Suprapubic skin (tissue), 4 donors: Measurements from ENCODE around the gene GRB14. TPM values are rescaled to one million over a fixed set of nuclear protein-coding genes. Genes with fewer than 3 reads are reported as not detected.

ENCODE experiments used
- DNase-seq, 2 donors: peaks; one replicate each; pipeline ENCODE4 v3.0.0-alpha.2; 2019; ENCODE audit warnings: low spot score in 2 of 2
- H3K27ac ChIP-seq: fragments of 200-600 bp; sonication (generic); one replicate; pipeline ENCODE4 v1.5.1; 2019
- H3K27me3 ChIP-seq: fragments of 200-600 bp; sonication (generic); one replicate; pipeline ENCODE4 v1.5.1; 2019
- H3K36me3 ChIP-seq: fragments of 200-600 bp; sonication (generic); one replicate; pipeline ENCODE4 v1.5.1; 2019
- H3K4me1 ChIP-seq: fragments of 200-600 bp; sonication (generic); one replicate; pipeline ENCODE4 v1.5.1; 2019
- H3K4me3 ChIP-seq: fragments of 200-600 bp; sonication (generic); one replicate; pipeline ENCODE4 v1.5.1; 2019; ENCODE audit warnings: mild to moderate bottlenecking
- H3K9me3 ChIP-seq: fragments of 200-600 bp; sonication (generic); one replicate; pipeline ENCODE4 v1.5.1; 2019
- CTCF ChIP-seq, 2 donors: fragments of 200-600 bp in 1 of 2; fragments of 450-650 bp in 1 of 2; sonication (generic) in 1 of 2; IDR thresholded peaks; one replicate each; pipeline ENCODE4 v1.5.1; 2016 to 2019; ENCODE audit warnings: antibody characterized with exemption in 2 of 2, mild to moderate bottlenecking in 1 of 2, moderate library complexity in 1 of 2
- EP300 ChIP-seq: sonication (generic); formaldehyde crosslinking; IDR thresholded peaks from one replicate; pipeline ENCODE4 v1.6.1; 2017; ENCODE audit warnings: antibody characterized with exemption
- POLR2A ChIP-seq, 2 donors: fragments of 450-650 bp; IDR thresholded peaks; one replicate each; pipeline ENCODE4 v1.6.1; 2017; ENCODE audit warnings: antibody characterized with exemption in 2 of 2, mild to moderate bottlenecking in 2 of 2, moderate library complexity in 2 of 2
- POLR2AphosphoS5 ChIP-seq, 3 donors: sonication (generic); formaldehyde crosslinking; IDR thresholded peaks; one replicate each; pipeline ENCODE4 v1.6.1; 2017; ENCODE audit warnings: antibody characterized with exemption in 3 of 3
- WGBS: methylation state at CpG from one replicate; pipeline ENCODE4 v1.1.5; 2018; 5-methylcytosine and 5-hydroxymethylcytosine counted together
- total RNA-seq, 4 donors: library from RNA; depleted of rRNA; stranded (reverse); fragments of >200 nt; gene quantifications; one replicate each; pipeline ENCODE4 v1.1.0, GENCODE V29; 2016

GRB14 gene
- total RNA-seq, 4 donors from 2014 or later, result 2.2 to 8.4 (median 5.1) TPM

- 74% methylated on average over 4 of the region's 4 CpGs for WGBS
- Histone ChIP-seq H3K27ac (no peak overlapping the region), H3K4me3 (no peak overlapping the region), H3K27me3 (no peaks in the 10 kb centered on the region), H3K36me3 (no peaks in the 10 kb centered on the region), H3K9me3 (no peaks in the 10 kb centered on the region), H3K4me1 (no peaks in the 10 kb centered on the region)
- DNase-seq, result no peak
- TF ChIP-seq EP300 (no peak), CTCF (IDR thresholded peaks at IDR 0.05) (peak in 1 of 2 donors; percentile 17)
Measured at GRCh38 chr2:164504253-164504652, 117.0 kb downstream of the GRB14 start.

GRCh38 chr2:164498836-164499235 lies 122.4 kb downstream of the GRB14 start:
- Histone ChIP-seq H3K4me3 (no peak overlapping the region), H3K27ac (no peak overlapping the region), H3K9me3 (no peaks in the 10 kb centered on the region), H3K4me1 (peaks cover 3% of the 10 kb centered on the region), H3K27me3 (no peaks in the 10 kb centered on the region), H3K36me3 (no peaks in the 10 kb centered on the region)
- WGBS, result 83% methylated on average over 2 of the region's 2 CpGs
- DNase-seq, result no peak
- TF ChIP-seq POLR2A (IDR thresholded peaks at IDR 0.05) (no peak), EP300 (no peak), POLR2AphosphoS5 (IDR thresholded peaks at IDR 0.05) (no peak), CTCF (IDR thresholded peaks at IDR 0.05) (no peak)

- H3K27ac ChIP-seq, result no peak overlapping the region
- DNase-seq, result no peak
- no peak overlapping the region for H3K4me3 ChIP-seq
- TF ChIP-seq CTCF (IDR thresholded peaks at IDR 0.05), result no peak
- TF ChIP-seq POLR2AphosphoS5 (IDR thresholded peaks at IDR 0.05), result no peak
- TF ChIP-seq POLR2A (IDR thresholded peaks at IDR 0.05), result no peak
- no peak for TF ChIP-seq EP300
- WGBS, result 91% methylated on average over 5 of the region's 5 CpGs
- no peaks in the 10 kb centered on the region for H3K27me3 ChIP-seq
- H3K4me1 ChIP-seq, result peaks cover 3% of the 10 kb centered on the region
- no peaks in the 10 kb centered on the region for H3K36me3 ChIP-seq
- no peaks in the 10 kb centered on the region for H3K9me3 ChIP-seq
Measured at GRCh38 chr2:164496881-164497280, 124.4 kb downstream of the GRB14 start.

GRCh38 chr2:164496421-164496820 lies 124.9 kb downstream of the GRB14 start:
- H3K4me1 ChIP-seq, result peaks cover 3% of the 10 kb centered on the region
- no peak overlapping the region for H3K4me3 ChIP-seq
- TF ChIP-seq EP300, result no peak
- TF ChIP-seq POLR2A (IDR thresholded peaks at IDR 0.05), result no peak
- no peak for TF ChIP-seq POLR2AphosphoS5 (IDR thresholded peaks at IDR 0.05)
- TF ChIP-seq CTCF (IDR thresholded peaks at IDR 0.05), result no peak
- DNase-seq, result no peak
- no peak overlapping the region for H3K27ac ChIP-seq
- no peaks in the 10 kb centered on the region for H3K9me3 ChIP-seq
- H3K36me3 ChIP-seq, result no peaks in the 10 kb centered on the region
- H3K27me3 ChIP-seq, result no peaks in the 10 kb centered on the region
- WGBS, result 58% methylated on average over 3 of the region's 3 CpGs

- Histone ChIP-seq H3K4me3 (no peak overlapping the region), H3K27me3 (no peaks in the 10 kb centered on the region), H3K9me3 (no peaks in the 10 kb centered on the region), H3K27ac (no peak overlapping the region), H3K4me1 (peaks cover 3% of the 10 kb centered on the region), H3K36me3 (no peaks in the 10 kb centered on the region)
- 9% methylated on average over 6 of the region's 6 CpGs for WGBS
- DNase-seq, result no peak
- TF ChIP-seq POLR2A (IDR thresholded peaks at IDR 0.05), result no peak
- TF ChIP-seq CTCF (IDR thresholded peaks at IDR 0.05), result peak in 1 of 2 donors; percentile 35
Measured at GRCh38 chr2:164495491-164496223, 125.6 kb downstream of the GRB14 start.
